Measurements from ENCODE around the gene GGTLC2.

GRCh38 chr22:22683668-22684361 lies 39.4 kb downstream of the GGTLC2 start:
- TF ChIP-seq CTCF (IDR thresholded peaks at IDR 0.05): no peak
- TF ChIP-seq POLR2A (IDR thresholded peaks at IDR 0.05): no peak
- TF ChIP-seq POLR2AphosphoS5 (IDR thresholded peaks at IDR 0.05): no peak
